Midbrain (tissue), 1 donor: ENCODE data around the gene WDR82.

Experiments
- DNase-seq: peaks from one replicate; lab custom pipeline; 2025; lab: John Stamatoyannopoulos, UW

The WDR82 gene

GRCh38 chr3:52238193-52238760 lies 40.2 kb downstream of the WDR82 start:
- no peak for DNase-seq

- DNase-seq = peak; percentile 72
These were observed 40.7 kb downstream of the WDR82 start for GRCh38 chr3:52237657-52238172.

DNA sequence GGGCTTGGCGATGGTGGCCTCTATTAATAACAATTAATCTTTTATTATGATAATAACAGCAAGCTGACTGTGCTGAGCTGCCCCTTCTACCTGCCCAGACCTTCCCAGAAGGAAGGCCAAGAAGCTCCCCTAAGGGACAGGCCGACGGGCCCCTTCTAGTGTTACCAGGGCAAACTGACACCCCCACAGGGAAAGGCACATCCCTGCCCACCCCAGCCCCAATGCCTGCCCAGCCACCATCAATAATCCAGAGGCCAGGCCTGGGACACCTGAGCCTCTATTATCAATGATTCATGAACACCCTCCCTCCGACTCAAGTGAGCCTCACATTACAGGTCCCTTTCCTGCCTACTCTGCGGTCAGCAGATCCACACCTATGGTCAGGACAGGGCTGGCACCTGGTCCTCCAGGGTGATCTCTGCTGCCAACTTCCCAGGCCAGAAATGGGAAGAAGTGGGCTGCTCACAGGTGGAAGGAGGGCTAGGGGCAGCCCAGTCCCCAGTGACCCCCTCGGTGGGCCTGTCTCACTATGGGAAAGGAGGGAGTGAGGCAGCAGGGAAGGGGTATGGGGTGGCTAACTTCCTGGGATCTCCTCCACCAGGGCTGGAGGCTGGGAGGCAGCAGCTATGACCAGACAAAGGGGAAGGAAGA lies 41.3 kb downstream of the WDR82 start:
- DNase-seq = no peak

GRCh38 chr3:52236424-52236886 lies 42.0 kb downstream of the WDR82 start:
- DNase-seq = no peak

DNA sequence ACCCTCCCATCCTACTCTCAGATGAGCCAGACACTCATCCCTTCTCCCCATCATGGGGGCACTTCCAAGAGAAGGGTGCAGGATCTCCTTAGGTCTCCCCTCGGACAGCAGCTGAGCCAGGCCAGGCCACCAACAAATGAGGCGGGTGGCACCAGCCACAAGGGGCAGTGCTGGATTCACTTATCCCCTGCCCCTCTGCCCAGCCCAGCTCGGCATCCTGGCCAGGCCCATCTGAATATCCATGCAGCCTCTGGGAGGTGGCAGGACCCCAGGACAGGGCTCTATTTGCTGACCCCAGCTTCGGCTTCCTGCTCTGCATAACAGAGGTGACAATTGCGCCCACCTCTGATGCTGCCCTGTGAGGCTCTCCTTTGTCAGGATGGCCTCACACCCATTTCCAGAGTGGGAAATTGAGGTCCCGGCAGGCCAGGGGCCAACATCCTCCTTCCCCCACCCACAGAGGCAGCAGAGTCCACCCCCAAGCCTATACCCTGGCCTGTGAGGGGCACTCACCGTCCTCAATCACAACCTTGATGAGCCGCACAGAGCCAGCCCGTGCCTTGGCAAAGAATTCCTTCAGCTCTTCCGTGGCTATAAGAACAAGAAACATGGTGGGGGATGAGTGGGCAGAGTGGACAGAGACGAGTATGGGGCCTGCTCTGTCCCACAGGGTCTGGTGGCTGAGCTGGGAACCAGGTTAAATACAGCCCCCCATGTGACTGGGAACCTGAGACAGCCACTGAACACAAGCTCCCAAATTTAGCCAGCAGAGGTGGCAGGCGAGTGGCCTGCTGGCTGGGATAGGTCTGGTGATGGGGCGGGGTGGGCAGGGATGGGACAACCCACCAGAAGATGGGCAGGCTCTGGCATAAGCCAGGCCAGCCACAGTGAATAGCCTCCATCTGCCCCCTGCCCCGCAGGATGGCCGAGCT lies 43.7 kb downstream of the WDR82 start:
- no peak for DNase-seq

DNA sequence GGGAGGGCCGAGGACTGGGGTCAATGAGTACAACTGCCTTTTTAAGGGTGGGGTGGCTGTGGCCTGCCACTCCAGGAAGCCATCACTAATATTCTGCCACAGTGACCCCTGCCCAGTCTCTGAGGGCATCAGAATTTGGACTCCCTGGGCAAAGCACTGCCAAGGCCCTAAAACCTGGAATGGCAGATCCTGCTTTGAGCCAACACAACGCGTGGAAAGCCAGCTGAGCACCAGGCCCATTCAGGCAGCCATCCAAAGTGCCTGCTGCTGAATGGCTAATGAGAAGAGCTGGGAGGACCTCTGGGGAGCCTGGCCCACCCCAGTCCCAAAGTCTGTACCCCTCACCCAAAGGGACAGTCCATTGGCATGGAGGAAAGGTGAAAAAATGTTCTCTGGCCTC lies 44.5 kb downstream of the WDR82 start:
- peak; percentile 59 for DNase-seq

- no peak for DNase-seq
These were observed 45.3 kb downstream of the WDR82 start for GRCh38 chr3:52233108-52233591.

DNA sequence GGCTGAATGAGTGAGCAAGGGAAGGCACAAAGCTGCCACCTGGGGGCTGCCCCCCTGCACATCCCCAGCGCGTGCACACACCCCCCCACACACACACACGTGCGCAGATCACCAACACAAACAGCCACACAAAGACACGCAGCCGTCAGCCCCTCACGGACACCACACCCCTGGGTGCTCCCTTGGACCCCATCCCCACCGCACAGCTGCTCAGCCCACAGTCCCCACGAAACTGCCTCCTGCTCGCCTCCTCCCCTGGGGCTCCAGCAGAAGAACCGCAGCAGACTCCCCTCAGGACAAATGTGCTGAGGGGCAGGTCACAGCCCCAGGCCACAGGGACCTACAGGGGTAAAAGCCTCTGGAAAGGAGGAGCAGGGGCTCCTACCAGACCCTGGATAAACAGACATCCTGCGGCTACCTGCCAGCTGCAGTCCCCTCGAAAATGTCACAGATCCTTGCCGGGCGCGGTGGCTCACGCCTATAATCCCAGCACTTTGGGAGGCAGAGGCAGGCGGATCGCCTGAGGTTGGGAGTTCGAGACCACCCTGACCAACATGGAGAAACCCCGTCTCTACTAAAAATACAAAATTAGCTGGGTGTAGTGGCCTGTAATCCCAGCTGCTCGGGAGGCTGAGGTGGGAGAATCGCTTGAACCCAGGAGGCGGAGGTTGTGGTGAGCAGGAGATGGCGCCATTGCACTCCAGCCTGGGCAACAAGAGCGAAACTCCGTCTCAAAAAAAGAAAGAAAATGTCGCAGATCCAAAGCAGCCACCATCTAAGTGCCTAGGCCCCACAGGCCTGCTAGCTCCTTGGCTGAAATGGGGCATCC lies 46.0 kb downstream of the WDR82 start:
- DNase-seq = no peak

- peak; percentile 7 for DNase-seq
These were observed 46.8 kb downstream of the WDR82 start for GRCh38 chr3:52231502-52232278.

- DNase-seq = no peak
These were observed 47.5 kb downstream of the WDR82 start for GRCh38 chr3:52230889-52231499.

DNA sequence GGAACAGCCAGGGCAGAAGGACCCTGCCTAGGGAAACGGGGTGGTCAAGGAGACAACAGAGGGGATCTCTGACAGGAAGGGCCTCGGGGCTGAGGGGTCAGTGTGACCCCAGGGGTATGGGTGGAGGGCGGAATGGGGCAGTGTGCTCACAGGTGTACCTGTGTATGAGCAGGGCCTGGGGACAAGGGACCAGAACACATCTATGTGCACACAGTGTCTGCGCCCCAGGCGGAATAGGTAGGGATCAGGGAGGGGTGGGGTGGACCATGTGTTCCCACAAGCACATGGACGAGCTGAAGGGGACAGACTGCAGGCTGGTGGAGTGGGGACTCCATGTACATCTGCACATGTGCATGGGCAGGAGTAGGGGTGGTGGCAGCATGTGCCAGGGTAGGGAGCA lies 48.0 kb downstream of the WDR82 start:
- DNase-seq = no peak

DNA sequence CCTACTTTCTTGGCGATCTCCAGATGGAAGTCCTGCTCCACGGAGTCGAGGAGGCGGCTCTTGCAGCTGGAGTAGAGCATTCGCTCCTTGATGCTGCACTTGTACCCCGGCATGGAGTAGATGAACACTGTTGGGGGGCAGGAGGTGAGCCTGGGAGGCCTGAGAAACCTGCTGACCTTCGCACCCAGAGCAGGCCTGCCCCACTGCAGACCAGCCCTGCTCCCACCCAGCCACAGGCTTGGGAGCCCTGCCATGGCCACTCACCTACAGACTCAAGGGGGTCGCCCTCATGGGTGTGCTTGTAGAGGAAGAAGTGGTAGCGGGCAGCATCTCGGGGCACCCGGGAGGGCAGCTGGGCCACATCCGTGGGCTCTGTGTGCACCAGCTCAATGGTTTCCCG lies 48.8 kb downstream of the WDR82 start:
- DNase-seq = no peak

DNA sequence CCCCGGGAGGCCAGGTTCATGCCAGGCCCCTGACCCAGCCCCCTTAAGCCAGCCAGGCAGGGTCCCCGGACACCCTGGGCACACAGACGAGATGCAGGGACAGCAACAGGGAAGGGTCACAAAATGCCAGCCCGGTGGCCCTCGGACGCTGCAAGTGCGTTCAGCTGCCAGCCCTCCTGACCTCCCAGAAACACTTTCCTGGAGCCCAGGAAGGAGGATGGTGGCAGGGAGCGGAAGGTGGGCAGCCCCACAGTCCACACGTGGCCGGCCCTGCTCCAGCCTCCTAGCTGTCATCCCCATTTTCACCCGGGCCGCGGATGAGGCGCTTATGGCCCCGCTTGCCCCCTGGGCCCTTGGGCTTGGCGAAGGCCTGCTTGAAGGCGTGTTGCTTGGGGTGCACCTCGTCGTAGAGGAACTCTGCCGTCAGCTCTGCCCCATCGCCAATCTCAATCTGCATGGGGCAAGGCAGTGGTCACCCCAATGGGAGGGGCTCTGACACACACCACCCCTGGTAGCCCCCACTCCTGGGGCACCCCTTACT lies 49.6 kb downstream of the WDR82 start:
- DNase-seq = no peak

- DNase-seq = no peak
These were observed 50.2 kb downstream of the WDR82 start for GRCh38 chr3:52228266-52228665.

GRCh38 chr3:52227766-52228165 lies 50.7 kb downstream of the WDR82 start:
- no peak for DNase-seq

- DNase-seq = no peak
These were observed 51.3 kb downstream of the WDR82 start for GRCh38 chr3:52227117-52227516.

DNA sequence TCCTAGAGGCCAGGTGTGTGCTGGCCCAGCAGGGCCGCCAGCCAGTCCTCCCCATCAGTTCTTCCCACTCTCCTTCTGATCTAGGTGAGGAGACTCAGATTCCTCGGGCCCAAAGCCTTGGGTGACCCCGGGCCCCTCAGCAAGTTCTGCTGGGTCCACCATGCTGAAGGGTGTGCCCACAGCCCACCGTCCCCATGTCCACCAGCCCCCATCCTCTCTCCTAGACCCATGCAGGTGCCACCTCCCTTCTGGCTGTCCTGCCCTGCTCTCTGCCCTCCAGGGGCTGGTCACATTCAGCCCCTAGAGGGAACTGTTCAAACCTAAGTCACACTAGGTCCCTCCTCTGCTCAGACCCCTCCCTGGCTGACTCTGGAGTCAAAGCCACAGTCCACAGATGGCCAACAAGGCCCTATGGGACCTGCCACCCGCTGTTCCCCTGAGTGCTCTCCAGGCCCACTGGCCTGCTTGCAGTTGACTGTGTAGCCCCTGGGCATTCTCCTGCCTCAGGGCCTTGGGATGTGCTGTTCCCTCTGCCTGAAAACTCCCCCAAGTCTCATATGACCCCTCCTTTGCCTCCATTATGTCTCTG lies 52.1 kb downstream of the WDR82 start:
- DNase-seq = no peak

- no peak for DNase-seq
These were observed 52.8 kb downstream of the WDR82 start, which contains the start of gene TLR9 for GRCh38 chr3:52225452-52226228. Gene TLR9 (minus strand): TSS chr3:52225645. CDS start chr3:52225529, 116 bp downstream.
